ENCODE measurements around the gene PDLIM1. TPM values are rescaled to one million over a fixed set of nuclear protein-coding genes. Genes with fewer than 3 reads are reported as not detected.
A peak's percentile ranks its signal among the peaks of the same experiment; 100 is the strongest.
"Not testable (repeated sequence)": the region's sequence is repeated elsewhere in the genome, so short reads cannot be mapped to it uniquely, and the experiment has no call there.

PDLIM1 gene
- total RNA-seq, 1 donor from 2014 or later: 62.5 TPM

GRCh38 chr10:95262763-95263518, 27.9 kb downstream of the PDLIM1 start:
- DNase-seq: no peak

DNA sequence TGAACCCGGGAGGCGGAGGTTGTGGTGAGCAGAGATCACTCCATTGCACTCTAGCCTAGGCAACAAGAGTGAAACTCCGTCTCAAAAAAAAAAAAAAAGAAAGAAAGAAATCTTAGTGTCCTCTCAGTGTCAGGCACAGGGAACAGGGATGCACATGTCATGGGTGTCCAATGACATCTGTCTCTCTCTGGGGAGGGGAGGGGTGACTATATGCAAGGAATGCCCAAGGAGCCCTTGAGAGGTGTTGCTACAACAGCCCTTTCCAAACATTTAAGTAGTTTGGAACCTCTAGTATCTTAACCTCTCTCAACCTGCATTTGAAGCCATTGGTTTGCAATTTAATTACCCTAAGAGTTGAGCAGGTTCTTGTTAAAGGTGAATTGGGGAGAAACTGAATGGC, 28.9 kb downstream of the PDLIM1 start:
- DNase-seq: no peak

DNA sequence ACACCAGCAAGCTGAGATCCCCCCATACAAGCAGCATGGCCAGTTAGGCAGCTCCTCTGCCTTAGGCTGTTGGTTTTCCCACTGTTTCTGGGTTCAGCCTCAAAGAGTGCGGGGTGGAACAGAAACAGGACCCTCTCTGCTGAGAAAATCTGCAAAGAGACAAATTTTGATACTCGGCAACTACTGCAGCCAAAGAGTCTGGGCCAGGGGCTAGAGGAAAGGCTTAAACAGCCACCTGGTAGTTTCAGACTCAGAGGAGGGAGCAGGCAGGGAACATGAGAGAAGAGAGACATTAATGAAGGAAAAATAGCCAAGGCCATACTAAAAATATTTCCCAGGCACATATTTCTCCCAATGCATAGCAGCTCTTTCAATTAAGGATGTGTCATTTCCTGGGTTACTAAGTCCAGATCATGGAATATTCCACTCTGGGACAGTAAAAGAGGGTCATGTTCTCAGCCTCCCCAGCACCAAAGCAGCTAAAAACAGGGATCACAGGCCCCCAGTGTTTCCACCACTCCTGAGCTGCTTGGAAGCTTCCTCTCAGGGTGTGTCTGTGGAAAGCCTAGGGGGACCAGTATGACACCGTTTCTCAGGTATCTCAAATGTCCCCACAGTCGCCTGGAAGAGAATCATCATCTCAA, 29.8 kb downstream of the PDLIM1 start:
- no peak for DNase-seq

DNA sequence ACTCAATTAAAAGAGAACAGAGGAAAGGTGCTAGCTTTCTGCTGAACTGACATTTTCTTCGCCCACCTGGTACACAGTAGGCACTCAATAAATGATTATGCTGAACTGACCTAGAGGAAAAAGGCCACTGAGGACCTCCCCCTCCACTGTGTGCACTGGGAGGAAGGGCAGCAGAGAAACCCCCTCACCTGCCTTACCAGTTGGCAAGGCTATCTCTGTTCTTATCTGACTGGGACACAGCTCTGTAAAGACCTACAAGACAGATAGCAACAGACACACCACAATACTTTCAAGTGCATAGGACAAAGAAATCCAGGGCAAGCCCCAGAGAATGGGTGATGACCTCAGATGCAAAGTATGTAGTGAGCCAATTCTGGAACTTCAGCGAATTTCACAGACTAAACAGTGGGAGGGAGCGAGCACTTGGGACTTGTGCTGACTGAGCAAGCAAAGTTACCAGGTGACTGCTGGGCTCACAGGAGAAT, 30.4 kb downstream of the PDLIM1 start:
- peak; percentile 80 for DNase-seq

- DNase-seq: no peak
These were observed 33.0 kb downstream of the PDLIM1 start for GRCh38 chr10:95257849-95258248.

DNA sequence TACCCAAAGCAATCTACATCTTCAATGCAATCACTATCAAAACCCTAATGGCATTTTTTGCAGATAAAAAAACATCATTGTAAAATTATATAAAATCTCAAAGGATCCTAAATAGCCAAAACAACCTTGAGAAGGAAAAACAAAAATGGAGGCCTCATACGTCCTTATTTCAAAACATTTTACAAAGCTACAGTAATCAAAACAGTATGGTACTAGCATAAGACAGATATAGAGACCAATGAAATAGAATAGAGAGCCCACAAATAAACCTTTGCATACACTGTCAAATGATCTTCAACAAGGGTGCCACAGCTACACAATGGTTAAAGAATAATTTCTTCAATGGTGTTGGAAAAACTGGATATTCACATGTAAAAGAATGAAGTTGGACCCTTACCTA, 34.5 kb downstream of the PDLIM1 start:
- DNase-seq: no peak

GRCh38 chr10:95254629-95255028, 36.2 kb downstream of the PDLIM1 start:
- peak; percentile 38 for DNase-seq

DNA sequence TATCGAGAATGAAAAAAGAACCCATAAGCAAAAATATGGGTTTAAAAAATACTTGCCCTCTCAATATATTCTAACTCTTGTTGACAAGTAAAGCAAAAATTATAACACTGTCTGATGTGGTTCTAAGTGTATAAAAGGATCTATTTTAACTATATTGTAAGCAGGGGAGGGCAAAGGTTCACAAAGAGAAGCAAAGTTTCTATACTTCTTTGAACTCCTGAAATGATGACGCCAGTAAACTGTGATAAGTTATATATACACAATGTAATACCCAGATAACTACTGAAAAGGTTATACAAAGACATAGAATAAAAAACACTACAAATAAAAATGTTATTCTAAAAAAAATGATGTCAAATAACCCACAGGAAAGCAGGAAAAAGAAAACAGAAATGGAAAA, 37.1 kb downstream of the PDLIM1 start:
- DNase-seq: no peak

DNA sequence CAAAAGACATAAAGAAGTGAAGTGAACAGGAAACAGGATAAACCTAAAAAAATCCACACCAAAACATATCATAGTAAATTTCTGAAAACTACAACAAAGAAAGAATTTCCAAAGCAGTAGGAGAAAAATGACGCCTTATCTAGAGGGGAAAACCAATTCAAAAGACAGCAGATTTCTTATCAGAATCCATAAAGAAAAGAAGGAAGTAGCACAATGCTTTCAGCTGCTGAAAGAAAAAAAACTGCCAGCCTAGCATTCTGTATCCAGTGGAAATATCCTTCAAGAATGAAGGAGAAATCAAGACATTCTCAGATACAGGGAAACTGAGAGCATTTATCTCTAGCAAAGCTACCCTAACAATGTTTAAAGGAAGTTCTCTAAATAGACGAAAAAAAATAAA, 37.8 kb downstream of the PDLIM1 start:
- DNase-seq: peak; percentile 59

- no peak for DNase-seq
These were observed 39.9 kb downstream of the PDLIM1 start for GRCh38 chr10:95250856-95251255.

- peak; percentile 63 for DNase-seq
These were observed 41.3 kb downstream of the PDLIM1 start for GRCh38 chr10:95249467-95249866.

- no peak for DNase-seq
These were observed 41.8 kb downstream of the PDLIM1 start for GRCh38 chr10:95248989-95249388.

- DNase-seq: no peak
These were observed 42.8 kb downstream of the PDLIM1 start for GRCh38 chr10:95247881-95248583.

DNA sequence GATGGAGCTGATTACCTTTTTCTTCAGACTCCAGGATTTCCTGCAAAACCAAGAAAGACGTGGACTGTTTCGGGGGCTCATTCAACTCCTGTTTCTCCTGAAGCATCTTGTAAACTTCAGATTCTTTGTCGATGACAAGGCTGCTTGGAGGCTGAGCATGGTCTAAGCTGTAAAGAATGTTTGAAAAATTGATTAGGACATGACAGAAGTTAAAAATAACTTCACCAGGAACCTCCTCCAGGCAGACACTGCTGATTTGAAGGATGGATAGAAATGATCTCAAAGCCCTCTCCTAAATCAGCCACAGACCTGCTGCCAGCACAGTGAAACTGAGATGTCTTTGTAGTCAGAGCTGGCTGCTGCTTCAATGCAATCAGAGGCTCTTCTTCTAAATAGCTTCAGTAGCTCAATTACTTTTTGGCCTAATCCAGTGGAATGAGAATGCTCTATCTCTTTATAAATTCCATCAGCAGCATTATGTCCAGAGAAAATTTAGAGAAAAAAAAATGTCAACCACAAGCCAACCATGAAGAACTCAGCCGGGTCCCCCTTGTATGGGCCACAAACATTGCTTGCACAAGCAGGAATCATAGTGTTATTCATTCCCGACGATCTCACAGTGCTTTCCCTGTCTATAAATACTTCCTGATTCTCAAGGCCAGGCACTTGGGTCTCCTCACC, 43.5 kb downstream of the PDLIM1 start:
- peak; percentile 39 for DNase-seq

DNA sequence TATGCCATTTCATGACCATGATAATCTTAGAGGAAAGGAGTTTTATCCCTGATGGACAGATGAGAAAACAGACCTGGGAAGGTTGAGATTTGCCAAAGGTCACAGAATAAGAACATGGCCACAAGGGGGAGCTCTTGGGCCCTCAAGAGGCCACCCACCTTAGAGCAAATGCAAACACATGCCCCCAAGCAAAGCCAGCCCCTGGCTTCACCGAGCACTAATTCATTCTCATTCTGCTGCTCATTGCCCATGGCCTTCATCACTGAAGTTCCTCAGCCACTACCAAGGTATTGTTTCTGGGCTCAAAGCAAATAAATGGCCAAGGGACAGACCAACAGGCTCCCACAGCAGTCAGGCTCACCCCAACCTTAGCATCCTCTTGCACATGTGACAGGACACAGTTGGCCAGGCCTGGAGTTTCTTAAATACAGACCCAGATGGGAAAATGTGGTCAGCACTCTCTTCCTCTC, 44.2 kb downstream of the PDLIM1 start:
- peak; percentile 94 for DNase-seq

GRCh38 chr10:95245425-95246055, 45.3 kb downstream of the PDLIM1 start:
- no peak for DNase-seq

DNA sequence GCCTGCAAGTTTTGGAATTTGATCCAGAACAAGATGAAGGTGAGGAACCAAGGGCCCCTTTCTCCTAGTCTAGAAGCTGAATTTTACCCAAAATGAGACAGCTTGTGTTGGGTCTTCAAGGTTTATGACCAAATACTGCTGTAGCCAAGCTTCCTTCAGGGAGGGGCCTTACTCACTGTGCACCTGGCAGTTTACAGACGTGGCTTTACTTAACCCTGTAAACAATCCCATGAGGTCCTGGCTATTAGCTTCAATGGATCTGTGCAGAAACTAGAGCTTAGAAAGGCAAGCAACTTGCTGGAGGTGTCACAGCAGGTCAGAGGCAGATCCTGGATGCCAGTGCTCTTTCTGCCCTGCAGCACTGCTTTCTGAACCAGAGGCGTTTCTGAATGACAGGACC, 46.7 kb downstream of the PDLIM1 start:
- DNase-seq: no peak

DNA sequence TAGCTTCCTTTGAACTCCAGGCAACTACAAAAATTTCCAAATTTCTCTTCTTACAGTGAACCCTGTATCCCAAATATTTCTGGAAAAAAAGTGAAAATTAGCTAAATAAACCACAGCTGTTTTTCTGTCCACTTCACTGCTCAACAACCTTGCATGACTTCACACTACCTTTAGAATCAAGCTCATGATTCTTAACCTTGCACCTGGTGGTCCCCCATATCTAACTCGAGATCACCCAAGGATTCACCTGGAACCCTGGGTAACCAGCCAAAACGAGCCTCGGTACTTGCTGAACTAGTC, 47.5 kb downstream of the PDLIM1 start:
- DNase-seq: no peak

DNA sequence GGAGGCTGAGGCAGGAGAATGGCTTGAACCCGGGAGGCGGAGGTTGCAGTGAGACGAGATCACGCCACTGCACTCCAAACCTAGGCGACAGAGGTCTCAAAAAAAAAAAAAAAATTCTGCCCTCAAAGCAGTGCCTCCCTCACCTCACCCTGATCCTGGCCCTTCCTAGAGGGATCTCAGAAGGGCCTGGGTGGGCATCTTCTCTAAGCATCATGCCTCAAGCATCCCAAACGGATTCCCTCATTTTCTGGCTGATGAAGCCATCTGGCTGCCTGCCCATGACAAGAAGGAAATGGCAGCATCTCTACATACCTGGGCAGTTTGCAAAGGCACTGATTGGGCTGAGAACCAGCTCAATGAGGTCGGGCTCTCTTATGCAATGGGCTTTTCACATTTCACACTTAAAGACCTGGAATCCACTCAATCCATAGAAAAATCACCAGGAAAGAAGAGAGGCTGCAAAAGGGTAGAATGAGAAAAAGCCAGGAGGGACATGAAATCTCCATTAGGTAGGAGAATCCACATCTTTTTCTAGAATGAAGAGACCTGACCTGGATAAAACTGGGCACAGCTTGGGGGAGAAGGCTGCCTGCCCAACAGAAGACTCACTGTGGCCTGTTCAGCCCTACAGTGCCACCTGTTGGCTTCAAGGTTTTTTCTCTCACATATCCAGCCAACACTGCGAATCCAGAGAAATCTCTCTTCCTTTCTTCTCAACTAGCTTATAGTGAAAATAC, 48.1 kb downstream of the PDLIM1 start:
- peak; percentile 77 for DNase-seq

DNA sequence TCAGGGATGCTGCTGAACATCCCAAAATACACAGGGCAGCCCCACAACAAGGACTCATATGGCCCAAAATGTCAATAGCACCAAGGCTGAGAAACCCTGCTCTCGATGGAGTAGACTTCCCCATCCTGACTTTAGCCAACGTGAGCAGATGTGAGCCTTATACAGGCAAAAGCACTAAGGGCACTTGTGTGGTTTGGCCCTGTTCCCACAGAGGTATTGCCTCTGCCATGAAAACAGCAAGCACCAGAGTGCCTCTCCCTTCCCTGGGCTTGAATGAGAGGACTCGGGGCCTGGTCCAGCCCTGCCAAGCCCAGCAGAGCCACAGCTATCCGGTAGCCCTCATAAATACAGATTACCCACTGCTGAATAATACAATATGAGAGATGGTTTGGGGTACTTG, 49.3 kb downstream of the PDLIM1 start:
- DNase-seq: no peak

- no peak for DNase-seq
These were observed 50.0 kb downstream of the PDLIM1 start for GRCh38 chr10:95240811-95241210.

- DNase-seq: not testable (repeated sequence)
These were observed 50.7 kb downstream of the PDLIM1 start for GRCh38 chr10:95240096-95240495.
